HL-60 (cell line): ENCODE results near the gene SORD.

Experiments used
- POLR2AphosphoS5 ChIP-seq: IDR thresholded peaks from 2 replicates; pipeline ENCODE4 v1.6.1; 2012; ENCODE audit warnings: low read depth
- TF ChIP-seq, protein P1 (sequence below): IDR thresholded peaks from one replicate; pipeline ENCODE4 v1.5.1; 2011; ENCODE audit warnings: low read length, control low read depth, inconsistent platforms; ENCODE audit not compliant: insufficient read depth

DNA sequence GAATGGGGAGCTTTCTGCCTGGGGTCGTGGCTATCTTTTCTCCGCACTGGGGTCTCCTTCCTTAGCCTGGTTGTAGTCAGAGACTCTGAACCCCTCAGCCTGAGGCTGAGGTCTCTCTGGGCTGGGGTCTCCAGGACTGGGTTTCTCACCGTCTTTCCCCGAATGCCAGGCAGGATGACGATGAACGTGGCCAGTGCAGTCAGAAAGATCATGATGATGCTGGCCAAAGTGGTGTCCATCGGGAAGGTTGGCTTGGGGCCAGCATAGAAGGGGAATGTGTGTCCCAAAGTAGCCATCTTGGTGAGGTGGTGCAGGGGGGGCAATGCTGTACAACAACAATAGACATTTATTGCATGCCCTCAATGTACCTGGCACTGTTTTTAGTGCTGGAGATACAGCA lies 99.7 kb downstream of the SORD start:
- TF ChIP-seq POLR2AphosphoS5, result no peak
- TF ChIP-seq, protein P1, sequence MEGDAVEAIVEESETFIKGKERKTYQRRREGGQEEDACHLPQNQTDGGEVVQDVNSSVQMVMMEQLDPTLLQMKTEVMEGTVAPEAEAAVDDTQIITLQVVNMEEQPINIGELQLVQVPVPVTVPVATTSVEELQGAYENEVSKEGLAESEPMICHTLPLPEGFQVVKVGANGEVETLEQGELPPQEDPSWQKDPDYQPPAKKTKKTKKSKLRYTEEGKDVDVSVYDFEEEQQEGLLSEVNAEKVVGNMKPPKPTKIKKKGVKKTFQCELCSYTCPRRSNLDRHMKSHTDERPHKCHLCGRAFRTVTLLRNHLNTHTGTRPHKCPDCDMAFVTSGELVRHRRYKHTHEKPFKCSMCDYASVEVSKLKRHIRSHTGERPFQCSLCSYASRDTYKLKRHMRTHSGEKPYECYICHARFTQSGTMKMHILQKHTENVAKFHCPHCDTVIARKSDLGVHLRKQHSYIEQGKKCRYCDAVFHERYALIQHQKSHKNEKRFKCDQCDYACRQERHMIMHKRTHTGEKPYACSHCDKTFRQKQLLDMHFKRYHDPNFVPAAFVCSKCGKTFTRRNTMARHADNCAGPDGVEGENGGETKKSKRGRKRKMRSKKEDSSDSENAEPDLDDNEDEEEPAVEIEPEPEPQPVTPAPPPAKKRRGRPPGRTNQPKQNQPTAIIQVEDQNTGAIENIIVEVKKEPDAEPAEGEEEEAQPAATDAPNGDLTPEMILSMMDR, result no peak
